ENCODE data around the gene PYGO2.

GRCh38 chr1:154974808-154975408, 13.3 kb upstream of the PYGO2 start:
- TF ChIP-seq CTCF (IDR thresholded peaks at IDR 0.05) (no peak), POLR2A (IDR thresholded peaks at IDR 0.05) (peak; percentile 46 to 94)
